Measurements from ENCODE around the gene LRFN4. TPM values are rescaled to one million over a fixed set of nuclear protein-coding genes. Genes with fewer than 3 reads are reported as not detected.

LRFN4 gene
- total RNA-seq, 1 experiment from 2014 or later: 70.3 TPM

GRCh38 chr11:66820381-66820780 lies 36.5 kb upstream of the LRFN4 start:
- Mint-ChIP-seq H3K4me1 (no peaks in the 10 kb centered on the region), H3K4me3 (no peak overlapping the region), H3K27me3 (ENCODE audit: low read depth) (no peaks in the 10 kb centered on the region), H3K36me3 (no peaks in the 10 kb centered on the region), H3K27ac (peak overlapping the region; percentile 23; the same call in 1 of the 2 replicates), H3K9me3 (no peaks in the 10 kb centered on the region)
- ChIA-PET CTCF (no interaction called here), POLR2A (no interaction called here)
- DNase-seq (ENCODE audit: low spot score): no peak
- ATAC-seq: no peak
- TF ChIP-seq RELA (CRISPR knock-in tag; IDR thresholded peaks at IDR 0.05; ENCODE audit: borderline replicate concordance) (no peak), MXD4 (CRISPR knock-in tag; IDR thresholded peaks at IDR 0.05; ENCODE audit: borderline replicate concordance) (no peak), E2F5 (CRISPR knock-in tag; IDR thresholded peaks at IDR 0.05) (no peak), ZNF281 (CRISPR knock-in tag; IDR thresholded peaks at IDR 0.05) (no peak), MLX (CRISPR knock-in tag; IDR thresholded peaks at IDR 0.05) (no peak)

GRCh38 chr11:66820901-66821300 lies 36.0 kb upstream of the LRFN4 start:
- TF ChIP-seq NFE2L1 (CRISPR knock-in tag; IDR thresholded peaks at IDR 0.05): no peak
- no peak for TF ChIP-seq ZNF512 (CRISPR knock-in tag; IDR thresholded peaks at IDR 0.05; ENCODE audit: borderline replicate concordance)
- no peak for TF ChIP-seq AR (CRISPR knock-in tag; IDR thresholded peaks at IDR 0.05)
- no peak for TF ChIP-seq NR1H2 (CRISPR knock-in tag; IDR thresholded peaks at IDR 0.05)
- no peak for TF ChIP-seq HMGXB4 (CRISPR knock-in tag; IDR thresholded peaks at IDR 0.05)
- TF ChIP-seq FOXP1 (CRISPR knock-in tag; IDR thresholded peaks at IDR 0.05; ENCODE audit: borderline replicate concordance): no peak
- H3K36me3 Mint-ChIP-seq: no peaks in the 10 kb centered on the region
- H3K27me3 Mint-ChIP-seq (ENCODE audit: low read depth): no peaks in the 10 kb centered on the region
- H3K9me3 Mint-ChIP-seq: no peaks in the 10 kb centered on the region
- CTCF ChIA-PET: no interaction called here
- no peaks in the 10 kb centered on the region for H3K4me1 Mint-ChIP-seq
- POLR2A ChIA-PET: no interaction called here
- no peak overlapping the region for H3K27ac Mint-ChIP-seq
- no peak overlapping the region for H3K4me3 Mint-ChIP-seq
- ATAC-seq (no peak), DNase-seq (ENCODE audit: low spot score) (no peak)

- no peak overlapping the region for H3K4me3 Mint-ChIP-seq
- no peaks in the 10 kb centered on the region for H3K9me3 Mint-ChIP-seq
- no peaks in the 10 kb centered on the region for H3K36me3 Mint-ChIP-seq
- ChIA-PET POLR2A (no interaction called here), CTCF (no interaction called here)
- H3K4me1 Mint-ChIP-seq: no peaks in the 10 kb centered on the region
- H3K27ac Mint-ChIP-seq: no peak overlapping the region
- ATAC-seq (no peak), DNase-seq (ENCODE audit: low spot score) (no peak)
- H3K27me3 Mint-ChIP-seq (ENCODE audit: low read depth): no peaks in the 10 kb centered on the region
- TF ChIP-seq TP53 (CRISPR knock-in tag; IDR thresholded peaks at IDR 0.05): no peak
- no peak for TF ChIP-seq OVOL2 (CRISPR knock-in tag; IDR thresholded peaks at IDR 0.05; ENCODE audit: borderline replicate concordance)
- TF ChIP-seq SOX15 (CRISPR knock-in tag; IDR thresholded peaks at IDR 0.05): no peak
- no peak for TF ChIP-seq ZBTB21 (CRISPR knock-in tag; IDR thresholded peaks at IDR 0.05; ENCODE audit: borderline replicate concordance)
- TF ChIP-seq MXD4 (CRISPR knock-in tag; IDR thresholded peaks at IDR 0.05; ENCODE audit: borderline replicate concordance): no peak
- TF ChIP-seq ZNF425 (CRISPR knock-in tag; conservative IDR thresholded peaks at IDR 0.05): no peak
- no peak for TF ChIP-seq GRHL2 (CRISPR knock-in tag; IDR thresholded peaks at IDR 0.05; ENCODE audit: insufficient replicate concordance, severe bottlenecking)
- TF ChIP-seq EMX1 (CRISPR knock-in tag; IDR thresholded peaks at IDR 0.05): no peak
These were observed 33.2 kb upstream of the LRFN4 start for GRCh38 chr11:66823700-66824099.

All from WTC11 (cell line).